ENCODE data around the gene NDST4. TPM values are rescaled to one million over a fixed set of nuclear protein-coding genes. Genes with fewer than 3 reads are reported as not detected.

The NDST4 gene
- total RNA-seq, 1 donor from 2014 or later = 1.5 TPM

- no peak overlapping the region for H3K4me3 Mint-ChIP-seq
- H3K27ac ChIP-seq = no peak overlapping the region
- no peaks in the 10 kb centered on the region for H3K27me3 Mint-ChIP-seq (ENCODE audit: insufficient read depth, low read depth)
These were observed 212.5 kb downstream of the NDST4 start for GRCh38 chr4:114900934-114901333.

GRCh38 chr4:114890773-114891172, 222.6 kb downstream of the NDST4 start:
- no peaks in the 10 kb centered on the region for H3K27me3 Mint-ChIP-seq (ENCODE audit: insufficient read depth, low read depth)
- Histone ChIP-seq H3K4me1 (peaks cover 17% of the 10 kb centered on the region), H3K4me3 (no peak overlapping the region), H3K79me2 (ENCODE audit: low read depth) (no peaks in the 10 kb centered on the region), H3K9ac (no peak overlapping the region), H3F3A (ENCODE audit: low read depth) (no peaks in the 10 kb centered on the region), H3K27ac (no peak overlapping the region), H3K9me3 (ENCODE audit: low read depth) (no peaks in the 10 kb centered on the region), H2AFZ (replicated peaks) (no peak overlapping the region), H3K36me3 (no peaks in the 10 kb centered on the region), H4K20me1 (ENCODE audit: low read depth) (no peaks in the 10 kb centered on the region), H3K27me3 (no peaks in the 10 kb centered on the region), H3K4me2 (no peak overlapping the region)
- peaks cover 10% of the 10 kb centered on the region for H3K9me3 Mint-ChIP-seq
- H3K4me1 Mint-ChIP-seq = peaks cover 9% of the 10 kb centered on the region
- no peak overlapping the region for H3K4me3 Mint-ChIP-seq
- DNase-seq (ENCODE audit: low spot score) = no peak
- H3K36me3 Mint-ChIP-seq = peaks cover 4% of the 10 kb centered on the region
- no peak for TF ChIP-seq CTCF (IDR thresholded peaks at IDR 0.05)
- no peak for TF ChIP-seq EZH2phosphoT487 (IDR thresholded peaks at IDR 0.05)
- TF ChIP-seq EZH2 (IDR thresholded peaks at IDR 0.05) = no peak
- no peak overlapping the region for H3K27ac Mint-ChIP-seq

More at GRCh38 chr4:114900934-114901333, 212.5 kb downstream of the NDST4 start:
- H3K4me2 ChIP-seq = no peak overlapping the region
- no peaks in the 10 kb centered on the region for H3K9me3 ChIP-seq (ENCODE audit: low read depth)
- H3K4me3 ChIP-seq = no peak overlapping the region
- Mint-ChIP-seq H3K9me3 (no peaks in the 10 kb centered on the region), H3K36me3 (no peaks in the 10 kb centered on the region), H3K27ac (no peak overlapping the region), H3K4me1 (no peaks in the 10 kb centered on the region)
- no peaks in the 10 kb centered on the region for H3K4me1 ChIP-seq
- TF ChIP-seq EZH2 (IDR thresholded peaks at IDR 0.05) = no peak
- TF ChIP-seq CTCF (IDR thresholded peaks at IDR 0.05) = no peak
- no peak for TF ChIP-seq EZH2phosphoT487 (IDR thresholded peaks at IDR 0.05)
- H3F3A ChIP-seq (ENCODE audit: low read depth) = no peaks in the 10 kb centered on the region
- H4K20me1 ChIP-seq (ENCODE audit: low read depth) = no peaks in the 10 kb centered on the region
- H2AFZ ChIP-seq (replicated peaks) = no peak overlapping the region
- no peaks in the 10 kb centered on the region for H3K36me3 ChIP-seq
- H3K27me3 ChIP-seq = no peaks in the 10 kb centered on the region
- H3K79me2 ChIP-seq (ENCODE audit: low read depth) = no peaks in the 10 kb centered on the region
- H3K9ac ChIP-seq = no peak overlapping the region
- DNase-seq (ENCODE audit: low spot score) = no peak

- Histone ChIP-seq H3K4me2 (no peak overlapping the region), H2AFZ (replicated peaks) (no peak overlapping the region), H3K9ac (no peak overlapping the region), H3K9me3 (ENCODE audit: low read depth) (no peaks in the 10 kb centered on the region), H3K27ac (no peak overlapping the region), H3K27me3 (no peaks in the 10 kb centered on the region), H3K79me2 (ENCODE audit: low read depth) (no peaks in the 10 kb centered on the region), H3K4me3 (no peak overlapping the region), H4K20me1 (ENCODE audit: low read depth) (no peaks in the 10 kb centered on the region), H3K36me3 (no peaks in the 10 kb centered on the region), H3K4me1 (peaks cover 17% of the 10 kb centered on the region), H3F3A (ENCODE audit: low read depth) (no peaks in the 10 kb centered on the region)
- no peak overlapping the region for H3K4me3 Mint-ChIP-seq
- H3K4me1 Mint-ChIP-seq = peaks cover 9% of the 10 kb centered on the region
- H3K27me3 Mint-ChIP-seq (ENCODE audit: insufficient read depth, low read depth) = no peaks in the 10 kb centered on the region
- no peaks in the 10 kb centered on the region for H3K9me3 Mint-ChIP-seq
- no peak for DNase-seq (ENCODE audit: low spot score)
- no peak overlapping the region for H3K27ac Mint-ChIP-seq
- H3K36me3 Mint-ChIP-seq = no peaks in the 10 kb centered on the region
- TF ChIP-seq CTCF (IDR thresholded peaks at IDR 0.05) (no peak), EZH2 (IDR thresholded peaks at IDR 0.05) (no peak), EZH2phosphoT487 (IDR thresholded peaks at IDR 0.05) (no peak)
These were observed 226.7 kb downstream of the NDST4 start for GRCh38 chr4:114886761-114887160.
